Gastroesophageal sphincter (tissue), 3 donors: ENCODE data around the gene ZKSCAN2.

Experiments used
- CTCF ChIP-seq, 4 experiments: fragments of 200-600 bp in 2 of 4; fragments of 450-650 bp in 2 of 4; sonication (generic) in 1 of 4; IDR thresholded peaks; one replicate each; pipeline ENCODE4 v1.5.1; 2017 to 2019; ENCODE audit warnings: antibody characterized with exemption in 4 of 4, mild to moderate bottlenecking in 2 of 4, moderate library complexity in 2 of 4
- EP300 ChIP-seq: sonication (generic); formaldehyde crosslinking; IDR thresholded peaks from one replicate; pipeline ENCODE4 v1.6.1; 2017; ENCODE audit warnings: antibody characterized with exemption, mild to moderate bottlenecking

GRCh38 chr16:25217921-25218320 is 39.7 kb downstream of the ZKSCAN2 start:
- no peak for TF ChIP-seq CTCF (IDR thresholded peaks at IDR 0.05)
- no peak for TF ChIP-seq EP300
